Small intestine (tissue), 7 donors: ENCODE measurements around the gene PRSS38. TPM values are rescaled to one million over a fixed set of nuclear protein-coding genes. Genes with fewer than 3 reads are reported as not detected.

Source experiments
- DNase-seq, 2 donors: peaks; one replicate each; pipeline versions ENCODE4 v3.0.0 to v3.0.0-alpha.2; 2013
- FAIRE-seq: peaks from 2 replicates; lab custom pipeline; 2012; peaks lifted over from hg19 to GRCh38; lab: Jason Lieb, UNC
- H3K27ac ChIP-seq, 3 donors: one replicate each; pipeline ENCODE4 v1.5.1; 2013; ENCODE audit warnings: low read length in 2 of 3, mild to moderate bottlenecking in 2 of 3, control low read depth in 1 of 3, inconsistent platforms in 1 of 3, low read depth in 1 of 3, moderate library complexity in 1 of 3
- H3K27me3 ChIP-seq, 3 donors: one replicate each; pipeline ENCODE4 v1.6.1; 2013; ENCODE audit warnings: low read length in 3 of 3, inconsistent platforms in 1 of 3; ENCODE audit not compliant: control insufficient read depth in 3 of 3, insufficient read depth in 3 of 3
- H3K36me3 ChIP-seq, 3 donors: one replicate each; pipeline ENCODE4 v1.6.1; 2013; ENCODE audit warnings: low read length in 3 of 3, inconsistent platforms in 1 of 3, low read depth in 1 of 3, mild to moderate bottlenecking in 1 of 3, moderate library complexity in 1 of 3; ENCODE audit not compliant: control insufficient read depth in 3 of 3, insufficient read depth in 2 of 3
- H3K4me1 ChIP-seq, 3 donors: one replicate each; pipeline ENCODE4 v1.6.1; 2013; ENCODE audit warnings: low read length in 2 of 3, inconsistent platforms in 1 of 3, low read depth in 1 of 3, mild to moderate bottlenecking in 1 of 3, moderate library complexity in 1 of 3; ENCODE audit not compliant: control insufficient read depth in 3 of 3, insufficient read depth in 2 of 3
- H3K4me3 ChIP-seq, 3 donors: one replicate each; pipeline ENCODE4 v1.5.1; 2013; ENCODE audit warnings: low read length in 3 of 3, control low read depth in 1 of 3, inconsistent platforms in 1 of 3, low read depth in 1 of 3, mild to moderate bottlenecking in 1 of 3, moderate library complexity in 1 of 3
- H3K9me3 ChIP-seq, 2 donors: one replicate each; pipeline ENCODE4 v1.6.1; 2013; ENCODE audit warnings: low read depth in 1 of 2, low read length in 1 of 2; ENCODE audit not compliant: control insufficient read depth in 2 of 2, insufficient read depth in 1 of 2
- WGBS, 3 donors: extraction: QIAGEN DNeasy Blood & Tissue Kit; methylation state at CpG; one replicate each; pipeline ENCODE4 v1.1.7; 2013; 5-methylcytosine and 5-hydroxymethylcytosine counted together
- polyA plus RNA-seq, 4 donors: library from polyadenylated mRNA; stranded (reverse) in 3 of 4; unstranded in 1 of 4; fragments of 200-250 nt in 3 of 4; fragments of 120-200 nt in 1 of 4; gene quantifications; one replicate each; pipeline versions ENCODE4 v1.2.1 to v1.2.3, GENCODE V29; 2013
- donor health status: healthy with polysubstance abuse.
- donor health status: control.
- donor health status: control.
- donor health status: Bipolar disorder and iron deficiency.
- donor health status: healthy.

PRSS38 gene
- polyA plus RNA-seq, 4 donors: not detected

DNA sequence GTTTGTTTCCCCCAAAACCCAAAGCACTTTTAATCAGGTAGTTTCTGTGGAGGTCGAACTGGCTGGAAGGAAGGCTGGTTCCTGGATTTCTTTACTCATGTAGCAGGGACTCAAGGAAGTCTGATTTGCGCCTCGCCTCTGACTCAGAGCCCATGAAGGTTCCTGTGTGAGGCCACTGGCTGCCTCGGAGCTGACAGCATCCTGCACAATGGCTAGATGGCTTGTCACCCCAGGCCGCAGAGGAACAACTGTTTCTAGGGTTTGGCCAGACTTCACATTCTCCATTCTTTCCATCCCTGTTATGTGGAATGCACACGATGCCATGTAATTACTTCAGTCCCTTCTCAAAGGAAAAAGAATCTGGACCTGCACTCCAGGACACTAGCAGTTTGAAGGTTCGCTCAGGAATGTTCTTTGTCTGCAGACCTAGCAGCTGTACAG, 39.1 kb upstream of the PRSS38 start:
- Histone ChIP-seq H3K36me3 (peaks cover 0 to 57% (median 2%) of the 10 kb centered on the region in 3 donors), H3K4me3 (no peak overlapping the region), H3K27me3 (no peaks in the 10 kb centered on the region), H3K4me1 (no peaks in the 10 kb centered on the region), H3K9me3 (no peaks in the 10 kb centered on the region), H3K27ac (no peak overlapping the region)
- DNase-seq (no peak), FAIRE-seq (no peak)
- WGBS, 3 donors: 88 to 93% (median 89%) methylated on average over 7 of the region's 7 CpGs

DNA sequence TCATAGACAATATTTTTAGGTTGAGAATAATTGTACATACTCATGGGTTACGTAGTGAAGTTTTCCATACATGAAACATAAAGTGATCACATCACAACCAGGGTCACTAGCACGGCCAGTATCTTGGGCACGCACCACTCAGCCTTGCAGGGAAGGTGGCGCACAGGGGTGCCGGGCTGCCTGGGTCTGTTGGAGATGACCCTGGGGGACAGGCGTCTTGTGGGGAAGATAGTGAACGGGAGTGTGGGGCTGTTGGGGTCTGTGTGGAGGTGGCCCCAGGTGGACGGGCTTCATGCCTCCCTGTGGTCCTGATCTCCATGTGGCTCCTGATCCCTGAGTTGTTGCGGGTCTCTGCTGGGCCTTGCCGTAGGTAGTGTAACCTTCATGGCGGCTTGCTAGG, 38.3 kb upstream of the PRSS38 start:
- FAIRE-seq (no peak), DNase-seq (no peak)
- no peaks in the 10 kb centered on the region for H3K27me3 ChIP-seq
- H3K36me3 ChIP-seq: peaks cover 0 to 57% (median 2%) of the 10 kb centered on the region in 3 donors
- no peak overlapping the region for H3K27ac ChIP-seq
- H3K4me3 ChIP-seq: no peak overlapping the region
- WGBS, 3 donors: 89 to 93% (median 92%) methylated on average over 11 of the region's 11 CpGs
- H3K4me1 ChIP-seq: no peaks in the 10 kb centered on the region
- H3K9me3 ChIP-seq: no peaks in the 10 kb centered on the region

DNA sequence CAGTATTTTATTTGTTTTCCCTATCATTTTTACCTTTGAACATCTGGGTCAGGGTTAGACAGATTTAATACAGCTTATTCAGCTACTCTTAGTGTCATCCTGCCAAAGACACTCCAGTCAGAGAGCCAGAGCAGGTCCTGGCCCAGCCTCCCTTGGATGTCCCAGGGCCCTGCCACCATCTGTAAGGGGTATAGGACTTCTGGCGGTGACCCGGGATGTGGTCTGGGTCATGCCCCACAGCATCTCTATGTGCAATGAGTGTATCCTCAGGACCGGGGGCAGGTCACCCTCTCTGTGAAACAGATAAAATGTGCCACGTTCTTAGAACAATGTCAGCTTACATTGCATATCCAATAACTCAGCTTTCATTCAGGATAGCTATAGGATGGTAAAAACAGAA, 37.8 kb upstream of the PRSS38 start:
- 92 to 97% (median 95%) methylated on average over 4 of the region's 4 CpGs for WGBS, 3 donors
- no peak for DNase-seq
- no peaks in the 10 kb centered on the region for H3K4me1 ChIP-seq
- no peak for FAIRE-seq
- H3K4me3 ChIP-seq: no peak overlapping the region
- peaks cover 0 to 57% (median 2%) of the 10 kb centered on the region in 3 donors for H3K36me3 ChIP-seq
- H3K27ac ChIP-seq: no peak overlapping the region
- no peaks in the 10 kb centered on the region for H3K9me3 ChIP-seq
- no peaks in the 10 kb centered on the region for H3K27me3 ChIP-seq

DNA sequence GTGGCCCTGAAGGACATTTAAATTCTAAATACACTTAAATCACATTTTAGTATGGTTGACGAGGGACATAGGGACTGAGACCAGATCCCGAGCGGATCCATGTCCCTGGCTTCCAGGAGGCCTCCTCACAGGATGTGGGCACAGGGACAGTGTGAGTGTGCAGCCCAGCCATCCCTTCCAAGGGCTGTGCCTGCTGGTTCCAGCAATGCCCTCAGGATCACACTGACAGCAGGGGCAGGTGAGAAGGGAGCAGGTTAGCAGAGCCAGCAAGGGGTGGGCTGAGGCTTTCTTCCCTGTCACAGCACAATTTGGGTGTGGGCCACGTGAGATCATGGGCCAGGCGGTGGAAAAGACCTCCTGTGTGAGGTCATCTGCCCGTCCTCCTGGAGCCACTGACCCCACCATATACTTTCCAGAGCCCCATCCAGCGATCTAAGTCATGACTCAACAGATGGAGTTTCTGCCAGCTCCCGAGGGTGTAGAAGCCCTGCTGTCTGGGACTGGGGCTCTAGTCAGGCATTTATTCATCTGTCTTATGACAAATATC, 37.0 kb upstream of the PRSS38 start:
- H3K9me3 ChIP-seq: no peaks in the 10 kb centered on the region
- no peaks in the 10 kb centered on the region for H3K4me1 ChIP-seq
- no peak for DNase-seq
- no peaks in the 10 kb centered on the region for H3K27me3 ChIP-seq
- WGBS, 3 donors: 89 to 93% (median 93%) methylated on average over 8 of the region's 8 CpGs
- peaks cover 0 to 57% (median 2%) of the 10 kb centered on the region in 3 donors for H3K36me3 ChIP-seq
- no peak for FAIRE-seq
- no peak overlapping the region for H3K4me3 ChIP-seq
- no peak overlapping the region for H3K27ac ChIP-seq

DNA sequence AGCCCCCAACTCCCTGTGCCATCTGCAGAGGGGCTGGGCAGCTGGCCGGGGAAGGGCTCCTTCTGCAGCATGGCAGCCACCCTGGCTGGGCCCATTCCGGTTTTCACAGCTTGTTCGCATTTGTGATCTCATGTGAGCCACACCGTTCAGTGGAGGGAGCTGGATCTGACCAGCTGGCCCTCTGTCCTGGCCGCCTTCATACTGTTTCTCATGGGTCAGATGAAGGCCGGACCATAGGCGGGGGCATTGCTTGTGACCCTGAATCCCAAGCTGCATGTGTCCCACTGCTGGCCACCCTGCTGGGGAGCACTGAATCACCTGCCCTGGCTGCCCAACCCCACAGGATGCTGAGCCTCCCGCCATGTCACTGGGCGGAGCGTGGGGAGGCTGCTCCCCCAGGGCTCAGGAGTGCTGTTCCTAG, 36.4 kb upstream of the PRSS38 start:
- 94 to 98% (median 94%) methylated on average over 10 of the region's 10 CpGs for WGBS, 3 donors
- Histone ChIP-seq H3K4me1 (no peaks in the 10 kb centered on the region), H3K27me3 (no peaks in the 10 kb centered on the region), H3K4me3 (no peak overlapping the region), H3K9me3 (no peaks in the 10 kb centered on the region), H3K27ac (no peak overlapping the region), H3K36me3 (peaks cover 0 to 57% (median 2%) of the 10 kb centered on the region in 3 donors)
- no peak for DNase-seq
- FAIRE-seq: no peak

DNA sequence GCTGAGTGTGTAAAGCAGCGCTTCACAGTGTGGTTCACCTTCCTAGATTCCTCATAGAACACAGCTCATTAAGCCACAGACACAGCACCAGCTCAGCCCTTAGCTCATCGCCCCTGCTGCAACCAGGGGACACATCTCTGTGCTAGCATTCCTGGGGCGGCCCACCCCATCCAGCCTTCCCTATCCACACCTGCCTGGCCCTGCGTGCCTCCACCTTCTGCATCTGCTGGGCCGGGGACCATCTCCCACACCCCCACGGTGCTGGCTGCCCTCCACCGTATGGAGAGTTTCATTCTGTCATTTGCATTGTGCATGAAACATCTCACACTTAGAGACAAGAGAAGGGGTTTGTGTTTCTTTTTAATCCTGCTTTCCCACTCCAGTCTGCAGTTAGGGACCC, 35.8 kb upstream of the PRSS38 start:
- Histone ChIP-seq H3K36me3 (peaks cover 0 to 57% (median 2%) of the 10 kb centered on the region in 3 donors), H3K27ac (no peak overlapping the region), H3K4me1 (no peaks in the 10 kb centered on the region), H3K9me3 (no peaks in the 10 kb centered on the region), H3K27me3 (no peaks in the 10 kb centered on the region), H3K4me3 (no peak overlapping the region)
- WGBS, 3 donors: 93 to 97% (median 97%) methylated on average over 7 of the region's 7 CpGs
- FAIRE-seq (no peak), DNase-seq (no peak)

DNA sequence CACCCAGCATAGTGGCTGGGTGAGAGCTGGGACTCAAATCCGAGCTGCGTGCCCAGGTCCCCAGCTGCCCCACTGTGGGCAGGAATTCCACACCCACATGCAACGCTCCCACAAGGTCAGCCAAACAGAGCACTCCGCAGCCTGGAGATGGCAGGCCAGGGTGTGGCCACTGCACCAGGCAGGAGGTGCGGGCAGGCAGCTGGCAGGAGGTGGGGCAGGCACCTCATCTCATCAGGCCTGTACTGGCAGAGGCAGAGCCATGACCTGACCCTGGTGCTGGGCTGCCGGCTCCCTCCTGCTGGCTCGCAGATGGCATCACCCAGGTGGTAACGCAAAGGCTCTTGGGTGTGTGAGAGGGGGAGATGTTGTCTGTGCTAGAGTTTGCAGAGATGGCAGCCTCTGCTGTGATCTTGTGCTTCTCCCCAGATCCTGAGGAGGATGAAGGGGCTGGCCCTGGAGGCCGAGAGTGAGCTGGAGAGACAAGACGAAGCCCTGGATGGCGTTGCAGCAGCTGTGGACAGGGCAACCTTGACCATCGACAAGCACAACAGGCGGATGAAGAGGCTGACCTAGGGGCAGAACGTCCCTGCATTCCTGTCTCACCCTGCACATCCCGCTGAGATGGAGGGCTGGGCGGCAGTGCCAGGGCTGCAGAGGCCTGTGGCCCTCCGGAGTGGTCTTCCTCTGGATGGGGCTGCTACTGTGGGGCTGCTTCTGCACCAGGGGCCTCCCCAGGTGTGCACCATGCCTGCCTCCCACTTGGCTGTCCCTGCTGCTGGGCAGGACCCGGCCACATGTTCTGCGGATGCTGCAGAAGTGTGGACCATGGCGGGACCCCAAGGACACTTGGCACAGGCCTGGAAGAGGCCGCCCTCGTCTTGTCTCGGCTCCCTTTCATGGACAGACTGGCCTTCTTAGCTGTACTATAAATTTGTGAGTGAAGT, 35.1 kb upstream of the PRSS38 start:
- DNase-seq (no peak), FAIRE-seq (no peak)
- no peaks in the 10 kb centered on the region for H3K4me1 ChIP-seq
- H3K4me3 ChIP-seq: no peak overlapping the region
- H3K36me3 ChIP-seq: peaks cover 0 to 52% (median 2%) of the 10 kb centered on the region in 3 donors
- H3K27me3 ChIP-seq: peaks cover 0 to under 1% (median 0%) of the 10 kb centered on the region in 3 donors
- no peaks in the 10 kb centered on the region for H3K9me3 ChIP-seq
- no peak overlapping the region for H3K27ac ChIP-seq
- WGBS, 3 donors: 87 to 91% (median 87%) methylated on average over 22 to 23 of the region's 23 CpGs

DNA sequence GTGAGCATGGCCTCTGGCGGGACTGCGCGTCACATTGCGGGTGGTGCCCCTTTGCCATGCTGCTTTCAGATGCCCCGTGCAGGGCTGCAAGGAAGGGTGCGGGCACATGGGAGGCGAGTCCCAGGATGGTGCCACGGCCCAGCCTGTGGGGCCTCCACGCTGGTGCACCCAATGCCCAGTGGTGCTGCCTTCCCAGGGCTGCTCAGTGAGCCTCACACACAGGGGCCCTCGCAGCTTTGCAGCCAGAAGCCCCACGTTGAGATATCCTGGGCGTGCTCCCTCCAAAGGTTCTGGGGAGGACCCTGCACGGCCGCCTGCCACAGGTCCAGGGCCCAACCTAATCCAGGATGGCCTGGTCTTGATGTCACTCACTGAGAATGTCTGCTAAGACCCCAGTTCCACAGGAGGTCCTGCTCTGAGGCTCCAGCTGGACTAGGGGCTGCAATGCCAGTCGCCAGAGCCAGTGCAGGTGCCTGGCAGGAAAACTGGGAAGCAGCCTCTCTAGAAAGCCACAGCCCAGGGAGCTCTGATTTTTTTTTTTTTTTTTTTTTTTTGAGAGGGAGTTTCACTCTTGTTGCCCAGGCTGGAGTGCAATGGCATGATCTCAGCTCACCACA, 34.1 kb upstream of the PRSS38 start:
- Histone ChIP-seq H3K9me3 (no peaks in the 10 kb centered on the region), H3K27me3 (peaks cover 0 to 11% (median 0%) of the 10 kb centered on the region in 3 donors), H3K27ac (no peak overlapping the region), H3K4me1 (peaks cover 0 to 4% (median under 1%) of the 10 kb centered on the region in 3 donors), H3K4me3 (no peak overlapping the region), H3K36me3 (peaks cover 0 to 41% (median 2%) of the 10 kb centered on the region in 3 donors)
- no peak for DNase-seq
- no peak for FAIRE-seq
- 93 to 95% (median 94%) methylated on average over 15 of the region's 15 CpGs for WGBS, 3 donors
